IPS-18c (cell line): ENCODE results near the gene COMMD9.
"Not testable (repeated sequence)": the region's sequence is repeated elsewhere in the genome, so short reads cannot be mapped to it uniquely, and the experiment has no call there.

ENCODE experiments used
- H3K4me3 ChIP-seq: 2 replicates; pipeline ENCODE4 v1.7.0; 2013; ENCODE audit warnings: low read depth, mild to moderate bottlenecking, low read length, moderate library complexity; ENCODE audit not compliant: insufficient read depth
- H3K9me3 ChIP-seq: one replicate; pipeline ENCODE4 v1.6.1; 2013; ENCODE audit warnings: mild to moderate bottlenecking, low read length, moderate library complexity; ENCODE audit not compliant: control insufficient read depth, insufficient read depth

The COMMD9 gene

DNA sequence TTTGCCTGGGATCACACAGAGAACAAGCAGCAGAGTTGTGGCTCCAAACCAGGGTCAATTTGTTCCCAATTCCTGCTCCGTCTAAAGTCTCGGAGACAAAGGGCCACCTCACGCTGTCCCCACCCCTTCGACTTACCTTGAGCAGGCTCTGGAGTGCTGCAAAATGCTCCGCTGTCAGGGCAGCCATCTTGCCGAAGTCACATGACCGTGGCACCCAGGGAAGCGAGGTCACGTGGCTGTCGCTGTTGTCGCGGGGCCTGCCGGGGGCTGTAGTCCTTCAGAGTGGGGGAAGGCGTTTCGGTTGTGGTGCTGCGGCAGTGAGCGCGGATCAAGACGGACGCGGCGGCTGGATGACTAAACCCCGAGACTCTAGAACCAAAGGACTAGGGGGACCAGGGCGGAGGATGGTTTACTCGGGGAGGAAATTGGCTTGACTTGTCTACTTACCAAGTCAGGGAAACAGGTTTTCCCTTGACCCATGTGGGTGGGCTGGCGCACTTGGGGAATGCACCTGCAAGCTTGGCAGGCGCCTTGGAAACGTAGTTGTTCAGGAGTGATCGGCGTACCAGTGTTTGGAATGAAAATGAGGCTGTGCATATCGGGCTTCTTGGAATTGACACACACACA, at the start of gene COMMD9:
TSS of gene COMMD9 (minus strand) at position 199 of the 627 bp plus-strand sequence. CDS start at position 187, 12 bp downstream.
- Histone ChIP-seq H3K9me3 (no peaks in the 10 kb centered on the region), H3K4me3 (peak within 1 kb of the TSS; percentile 62)

DNA sequence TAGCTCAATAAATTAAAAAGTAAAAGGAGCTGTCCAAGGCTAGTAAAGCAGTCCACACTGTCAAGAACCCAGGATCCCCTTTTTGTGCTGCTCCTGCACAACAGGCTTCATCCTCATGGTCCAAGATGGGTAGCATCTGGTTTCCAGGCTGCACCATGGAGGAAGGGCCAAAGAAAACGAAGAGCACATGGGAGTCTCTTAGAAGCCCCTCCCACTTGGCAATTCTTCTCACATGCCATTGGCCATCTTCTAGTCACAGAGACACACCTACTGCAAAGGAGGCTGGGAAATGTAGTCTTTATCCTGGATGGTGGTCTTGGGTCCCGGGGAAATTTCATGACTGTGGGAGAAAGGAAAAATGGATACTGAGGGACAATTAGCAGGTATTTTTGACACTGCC, 44.7 kb upstream of the COMMD9 start:
- no peaks in the 10 kb centered on the region for H3K9me3 ChIP-seq
- H3K4me3 ChIP-seq: no peak overlapping the region

DNA sequence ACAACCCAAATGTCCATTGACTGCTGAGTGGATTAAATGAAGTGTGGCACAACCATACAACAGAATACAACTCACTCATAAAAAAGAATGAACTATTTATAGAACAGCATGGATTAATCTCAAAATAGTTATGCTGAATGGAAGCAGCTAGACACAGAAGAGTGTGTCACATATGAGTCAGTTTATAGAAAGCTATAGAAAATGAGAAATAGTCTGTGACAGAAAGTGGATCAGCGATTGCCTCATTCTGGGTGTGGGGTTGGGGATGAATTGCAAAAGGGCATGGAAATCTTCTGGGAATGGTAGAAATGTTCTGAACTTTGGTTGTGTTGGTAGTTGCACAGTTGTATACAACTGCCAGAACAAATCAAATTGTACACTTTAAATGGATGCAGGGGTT, 44.2 kb upstream of the COMMD9 start:
- H3K4me3 ChIP-seq: no peak overlapping the region

DNA sequence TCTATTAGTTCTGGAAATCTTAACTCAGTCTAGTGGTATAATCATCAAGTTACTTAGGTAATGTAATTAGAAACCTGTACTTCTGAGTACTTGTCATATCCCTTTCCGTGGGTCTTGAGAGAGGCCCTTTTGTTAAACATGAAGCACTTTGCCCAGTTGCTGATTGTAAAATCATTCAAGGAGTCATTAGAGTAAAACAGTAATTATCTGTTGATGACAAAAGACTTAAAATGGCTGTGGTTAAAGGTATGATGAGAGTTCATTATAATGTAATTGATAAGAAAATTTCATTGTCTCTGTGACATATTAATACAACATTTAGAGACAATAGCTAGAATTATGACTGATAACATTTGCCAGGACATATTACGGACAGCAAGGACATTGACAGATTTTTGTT, 41.2 kb upstream of the COMMD9 start:
- Histone ChIP-seq H3K4me3 (no peak overlapping the region), H3K9me3 (no peaks in the 10 kb centered on the region)

More for the DNA sequence above, 44.2 kb upstream of the COMMD9 start:
- H3K9me3 ChIP-seq: no peaks in the 10 kb centered on the region

DNA sequence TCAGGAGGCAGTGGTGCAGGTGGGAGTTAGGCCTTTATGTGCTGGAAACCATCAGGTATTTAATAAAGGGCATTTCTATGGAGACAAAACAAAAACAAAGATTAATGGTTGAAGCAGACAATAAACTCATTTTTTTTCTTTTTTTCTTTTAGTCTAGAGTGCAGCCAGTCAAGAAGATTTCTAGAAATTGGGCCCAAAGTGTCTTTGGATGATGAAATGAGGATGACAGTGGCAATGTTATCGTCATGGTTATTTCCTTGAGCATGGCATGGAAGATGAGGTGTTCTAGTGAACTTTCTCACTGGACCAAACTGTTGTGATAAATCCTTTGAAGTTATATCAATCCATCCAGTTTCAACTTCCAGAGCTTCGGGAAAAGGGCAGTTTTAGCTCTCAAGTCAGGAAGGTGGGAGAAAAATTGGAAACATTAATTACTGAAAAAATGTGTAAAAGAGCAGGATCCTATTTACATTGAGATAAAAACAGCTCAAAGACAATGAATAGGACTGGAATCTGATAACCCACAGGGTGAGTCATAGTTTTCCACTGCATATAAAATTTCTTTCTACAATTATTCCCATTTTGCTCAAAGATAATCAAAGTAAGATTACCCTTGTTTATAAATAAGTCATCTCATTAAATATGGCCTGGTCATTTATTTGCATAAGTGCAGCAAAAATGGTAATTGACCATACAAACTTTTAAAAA, 39.9 kb upstream of the COMMD9 start:
- no peaks in the 10 kb centered on the region for H3K9me3 ChIP-seq
- H3K4me3 ChIP-seq: no peak overlapping the region

DNA sequence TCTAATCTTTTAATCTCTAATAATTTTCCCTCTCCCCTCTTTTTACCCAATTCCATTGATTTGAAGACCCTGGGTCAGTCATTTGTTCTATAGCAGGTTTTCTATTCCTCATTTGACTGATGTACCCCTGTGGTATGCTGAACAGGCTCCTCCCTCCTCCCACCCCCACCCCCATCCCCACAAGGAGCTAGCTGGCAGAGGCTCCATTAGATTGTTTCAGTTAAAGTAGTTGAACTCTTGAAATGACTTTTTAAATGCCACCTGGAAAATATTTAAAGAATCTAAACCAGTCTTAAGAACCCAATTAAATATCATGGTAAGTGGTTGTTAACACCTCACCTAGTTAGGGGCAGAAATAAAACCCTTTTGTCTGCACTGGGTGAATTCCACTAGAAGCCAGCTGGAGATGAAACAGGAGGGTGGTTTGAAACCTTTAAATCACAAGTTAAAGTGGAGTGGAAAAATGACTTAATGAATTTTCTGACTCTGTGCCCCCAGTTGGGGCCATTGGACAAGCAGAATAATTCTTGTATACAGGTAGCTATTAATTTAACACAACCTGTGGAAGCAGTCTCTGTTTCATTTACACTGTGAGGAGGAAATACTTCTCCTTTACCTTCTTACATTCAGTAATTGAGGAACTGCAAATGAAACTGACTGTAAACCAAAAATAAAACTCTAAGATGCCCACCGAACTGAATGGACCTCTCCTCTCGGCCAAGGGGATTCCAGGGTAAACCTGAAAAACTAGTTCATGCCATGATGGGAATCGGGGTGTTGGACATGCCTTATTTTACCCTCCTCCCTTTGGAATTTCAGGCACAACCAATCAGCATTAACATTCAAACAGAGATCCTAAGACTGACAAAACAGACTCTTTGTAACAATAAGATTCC, 37.5 kb upstream of the COMMD9 start:
- no peaks in the 10 kb centered on the region for H3K9me3 ChIP-seq

DNA sequence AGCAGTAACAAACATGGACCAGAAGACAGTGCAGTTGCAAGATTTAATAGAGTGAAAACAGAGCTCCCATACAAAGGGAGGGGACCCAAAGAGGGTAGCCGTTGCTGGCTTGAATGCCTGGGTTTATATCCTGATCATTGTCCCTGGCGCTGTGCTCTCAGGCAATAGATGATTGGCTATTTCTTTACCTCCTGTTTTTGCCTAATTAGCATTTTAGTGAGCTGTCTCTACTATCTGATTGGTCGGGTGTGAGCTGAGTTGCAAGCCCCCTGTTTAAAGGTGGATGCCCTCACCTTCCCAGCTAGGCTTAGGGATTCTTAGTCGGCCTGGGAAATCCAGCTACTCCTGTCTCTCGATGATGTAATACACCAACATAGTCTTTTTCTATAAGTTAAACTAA, 36.2 kb upstream of the COMMD9 start:
- not testable (repeated sequence) for H3K9me3 ChIP-seq, H3K4me3 ChIP-seq

More for the DNA sequence above, 37.5 kb upstream of the COMMD9 start:
- no peak overlapping the region for H3K4me3 ChIP-seq

DNA sequence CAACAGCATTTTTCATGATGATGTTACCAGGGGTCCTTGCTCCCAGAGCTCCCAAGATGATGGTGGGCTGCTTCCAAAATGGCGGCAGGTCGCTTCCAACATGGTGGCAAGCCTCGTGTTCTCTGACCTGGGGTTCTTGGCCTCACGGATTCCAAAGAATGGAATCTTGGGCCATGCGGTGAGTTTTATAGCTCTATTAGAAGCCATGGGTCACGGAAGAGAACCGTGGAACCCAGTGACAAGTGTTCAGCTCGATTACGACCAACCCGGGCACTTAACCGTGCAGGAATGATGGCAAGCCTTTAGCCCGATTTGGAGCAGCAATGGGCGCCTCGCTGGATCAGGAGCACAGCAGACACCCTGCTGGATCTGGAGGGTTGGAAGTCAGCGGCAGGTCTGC, 35.7 kb upstream of the COMMD9 start:
- H3K4me3 ChIP-seq, H3K9me3 ChIP-seq: not testable (repeated sequence)

DNA sequence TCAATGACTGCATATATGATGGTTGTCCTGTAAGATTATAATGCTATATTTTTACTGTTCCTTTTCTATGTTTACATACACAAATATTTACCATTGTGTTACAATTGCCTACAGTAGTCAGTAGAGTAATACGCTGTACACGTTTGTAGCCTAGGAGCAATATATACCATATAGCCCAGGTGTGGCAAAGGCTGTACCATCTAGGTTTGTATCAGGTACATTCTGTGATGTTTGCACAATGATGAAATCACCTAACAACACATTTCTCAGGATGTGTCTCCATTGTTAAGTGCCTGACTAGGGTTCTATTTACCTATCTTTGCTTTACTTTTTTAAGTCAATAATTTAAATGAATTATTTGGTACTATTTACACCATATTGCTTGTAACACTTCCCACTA, 28.8 kb upstream of the COMMD9 start:
- Histone ChIP-seq H3K9me3 (no peaks in the 10 kb centered on the region), H3K4me3 (no peak overlapping the region)

DNA sequence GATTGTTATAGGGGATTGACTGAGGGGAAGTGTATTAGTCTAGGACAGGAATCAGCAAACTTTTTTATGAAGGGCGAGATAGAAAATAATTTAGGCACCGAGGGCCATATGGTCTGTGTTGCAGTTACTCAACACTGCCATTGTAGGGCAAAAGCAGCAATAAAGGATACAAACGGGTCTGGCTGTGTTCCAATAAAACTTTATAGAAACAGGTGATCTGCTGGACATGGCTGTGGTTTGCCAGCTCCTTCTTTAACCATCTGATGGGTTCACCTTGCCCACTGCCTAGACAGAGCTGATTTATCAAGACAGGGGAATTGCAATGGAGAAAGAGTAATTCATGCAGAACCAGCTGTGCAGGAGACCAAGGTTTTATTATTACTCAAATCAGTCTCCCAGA, 26.8 kb upstream of the COMMD9 start:
- Histone ChIP-seq H3K9me3 (no peaks in the 10 kb centered on the region), H3K4me3 (no peak overlapping the region)

DNA sequence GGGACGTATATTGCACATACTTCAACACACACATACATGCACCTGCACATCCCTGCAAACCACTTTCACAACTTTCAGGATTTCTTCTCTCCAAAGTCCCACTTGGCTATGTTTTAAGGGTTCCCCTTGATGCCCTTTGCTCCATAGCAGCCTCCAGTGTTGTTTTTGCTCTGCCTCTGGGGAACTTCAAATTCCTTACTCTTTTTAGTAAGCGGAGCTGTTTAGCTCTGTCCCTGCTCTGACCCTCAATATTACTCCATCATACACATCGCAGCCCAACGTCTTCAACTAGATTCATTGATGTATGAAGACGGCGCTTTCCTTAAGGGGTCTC, 25.2 kb upstream of the COMMD9 start:
- H3K4me3 ChIP-seq: no peak overlapping the region
- no peaks in the 10 kb centered on the region for H3K9me3 ChIP-seq

DNA sequence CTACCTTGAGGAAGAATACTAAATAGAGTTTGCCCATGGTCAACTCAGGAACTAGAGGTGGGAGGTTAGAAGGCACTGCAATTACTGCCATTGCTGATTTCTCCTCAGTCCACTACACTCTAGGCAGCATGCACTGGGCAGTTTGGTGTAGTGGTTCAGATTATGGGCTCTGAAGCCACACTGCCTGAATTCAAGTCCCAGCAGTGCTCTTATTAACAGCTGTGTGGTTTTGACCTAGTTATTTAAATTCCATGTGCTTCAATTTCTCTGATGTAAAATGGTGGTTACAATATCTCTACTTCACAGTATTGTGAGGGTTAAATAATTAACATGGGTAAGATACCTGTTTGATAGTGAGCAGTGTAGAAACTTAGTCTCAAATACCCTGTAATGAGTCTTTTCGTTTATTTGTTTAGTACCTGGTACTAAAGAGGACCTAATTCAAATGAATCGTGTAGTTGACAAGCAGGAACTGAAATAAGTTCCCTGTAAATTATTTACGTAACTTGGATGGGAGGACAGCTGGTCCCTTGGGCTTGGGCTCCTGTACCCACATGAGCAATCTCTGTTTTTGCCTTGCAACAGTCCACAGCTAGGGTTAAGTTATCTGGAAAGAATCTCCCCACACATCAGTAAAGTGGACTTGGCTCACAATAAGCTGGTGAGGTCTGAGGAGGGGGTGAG, 24.7 kb upstream of the COMMD9 start:
- Histone ChIP-seq H3K9me3 (no peaks in the 10 kb centered on the region), H3K4me3 (no peak overlapping the region)

DNA sequence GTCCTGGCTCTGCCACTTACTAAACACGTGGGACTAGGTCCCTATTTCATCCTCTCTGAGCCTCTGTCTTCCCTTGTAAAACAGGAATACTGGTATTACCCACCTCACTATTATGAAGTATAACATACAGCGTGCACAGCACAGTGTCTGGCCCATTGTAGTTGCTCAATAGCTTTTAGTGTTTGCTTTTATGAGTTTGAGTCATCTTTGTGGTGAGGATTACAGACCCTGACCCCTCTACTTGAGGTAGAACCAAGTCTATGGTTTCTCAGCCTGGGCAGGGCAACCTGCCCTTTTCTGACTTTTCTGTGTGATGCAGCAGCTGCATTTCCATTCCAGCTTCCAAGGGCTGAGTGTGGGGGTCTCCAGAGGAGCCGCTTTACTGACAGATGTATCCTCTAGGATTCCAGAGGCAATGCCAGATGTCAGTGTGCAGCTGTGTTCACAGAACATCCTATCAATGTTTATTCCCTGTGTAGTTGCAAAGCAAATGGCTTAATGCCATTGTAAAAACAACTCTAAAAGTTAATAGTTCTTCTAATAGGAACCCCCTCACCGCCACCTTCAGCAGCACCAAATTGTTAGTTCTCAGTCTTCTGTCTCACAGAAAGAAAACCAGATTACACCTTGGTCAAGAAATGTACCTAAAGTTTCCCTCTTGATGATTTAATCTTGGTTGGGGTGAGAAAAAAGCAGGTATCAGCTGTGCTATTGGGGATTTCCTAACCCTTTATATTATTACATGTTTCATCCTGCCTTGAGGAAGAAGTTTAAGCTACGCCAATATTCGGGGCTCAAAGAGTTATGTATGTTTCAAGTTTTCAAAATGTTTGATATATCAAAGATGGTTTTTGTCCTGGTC, 23.6 kb upstream of the COMMD9 start:
- Histone ChIP-seq H3K9me3 (no peaks in the 10 kb centered on the region), H3K4me3 (no peak overlapping the region)

DNA sequence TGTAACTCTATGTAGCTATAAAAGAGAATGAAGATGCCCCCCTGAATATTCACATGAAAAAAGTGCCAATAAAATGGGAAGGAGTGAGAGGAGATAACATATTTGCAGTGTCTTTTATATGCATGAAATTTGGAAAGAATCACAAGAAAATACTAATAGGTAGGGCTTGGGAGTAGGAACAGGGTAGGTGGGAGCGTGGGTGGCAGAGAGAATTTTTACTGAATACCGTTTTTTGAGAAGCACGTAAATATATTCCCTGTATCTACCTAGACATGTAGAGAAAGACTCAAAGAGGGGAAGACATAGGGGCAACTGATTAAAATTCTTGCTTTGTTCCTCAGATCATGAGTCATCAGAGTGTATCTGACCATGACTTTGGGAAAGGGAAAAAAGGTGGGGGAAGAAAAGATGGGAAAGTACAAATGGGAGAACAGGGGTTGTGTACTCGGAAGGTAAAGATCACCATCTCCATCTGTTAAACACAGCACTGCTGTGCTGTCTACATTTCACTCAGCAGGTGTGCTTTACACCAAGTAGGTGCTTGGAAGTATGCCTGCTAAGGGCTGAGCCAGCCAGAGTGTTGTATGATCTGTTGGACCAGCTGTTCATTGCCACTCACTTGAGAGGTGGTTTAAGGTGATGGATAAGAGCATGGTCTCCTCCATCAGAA, 22.8 kb upstream of the COMMD9 start:
- no peak overlapping the region for H3K4me3 ChIP-seq
- H3K9me3 ChIP-seq: no peaks in the 10 kb centered on the region

DNA sequence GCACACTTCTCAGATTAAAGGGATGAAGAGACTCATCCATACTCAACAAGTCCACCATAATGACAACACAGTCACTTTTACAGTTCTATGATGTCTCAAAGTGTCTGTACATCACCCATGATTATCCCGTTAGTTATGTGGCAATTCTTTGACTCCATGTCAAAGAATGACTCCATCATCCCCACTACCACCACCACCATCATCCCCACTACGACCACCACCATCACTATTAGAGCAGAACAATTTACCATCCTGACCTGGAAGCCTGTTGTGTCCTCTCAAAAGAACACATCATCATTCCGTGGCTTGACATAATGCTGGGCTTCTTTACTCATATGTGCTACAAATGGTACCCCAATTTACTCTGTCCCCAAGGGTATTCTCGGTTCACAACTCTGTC, 20.6 kb upstream of the COMMD9 start:
- Histone ChIP-seq H3K9me3 (no peaks in the 10 kb centered on the region), H3K4me3 (no peak overlapping the region)

DNA sequence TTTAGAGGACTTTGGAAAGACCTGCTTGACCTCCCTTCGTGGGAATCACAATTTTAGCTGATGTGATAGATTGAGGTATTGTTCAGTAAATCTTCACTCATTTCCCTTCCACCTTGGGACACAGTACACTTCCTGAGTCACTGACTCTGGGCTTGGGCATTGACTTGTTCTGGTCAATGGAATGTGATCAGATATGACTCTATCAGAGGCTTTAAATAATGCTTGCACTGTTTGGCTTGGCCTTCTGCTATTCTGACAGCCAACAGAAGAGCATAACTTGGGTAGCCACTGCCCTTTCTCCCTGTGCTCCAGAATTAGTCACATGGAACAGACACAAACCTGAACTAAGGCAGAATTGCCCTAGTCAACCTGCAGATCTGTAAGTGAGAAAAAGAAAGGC, 19.4 kb upstream of the COMMD9 start:
- Histone ChIP-seq H3K9me3 (no peaks in the 10 kb centered on the region), H3K4me3 (no peak overlapping the region)
